Dedifferentiated amniotic fluid mesenchymal stem cell (primary cell): Measurements from ENCODE around the gene KIAA0825.
A peak's percentile ranks its signal among the peaks of the same experiment; 100 is the strongest.

ENCODE experiments used
- DNase-seq: peaks from one replicate; pipeline ENCODE4 v3.0.0-alpha.2; 2016; ENCODE audit errors: extremely low spot score

The KIAA0825 gene

GRCh38 chr5:94618493-94619328 lies at the start of gene KIAA0825, which contains the start of gene SLF1:
TSS of gene KIAA0825 (minus strand) at chr5:94618604. CDS start at chr5:94537126, 81,478 bp downstream.
TSS of gene SLF1 (plus strand) at chr5:94618669. CDS start at chr5:94628811, 10,142 bp downstream.
- DNase-seq = peak; percentile 87

GRCh38 chr5:94667937-94668336 lies 49.5 kb upstream of the KIAA0825 start:
- DNase-seq = no peak

- DNase-seq = no peak
Observed at GRCh38 chr5:94661086-94661485, 42.7 kb upstream of the KIAA0825 start.

- no peak for DNase-seq
Observed at GRCh38 chr5:94660506-94660905, 42.1 kb upstream of the KIAA0825 start.

GRCh38 chr5:94658272-94658671 lies 39.9 kb upstream of the KIAA0825 start:
- no peak for DNase-seq

- DNase-seq = no peak
Observed at GRCh38 chr5:94649874-94650273, 31.5 kb upstream of the KIAA0825 start.

GRCh38 chr5:94646758-94647157 lies 28.4 kb upstream of the KIAA0825 start:
- no peak for DNase-seq

GRCh38 chr5:94645053-94645452 lies 26.6 kb upstream of the KIAA0825 start:
- DNase-seq = no peak

GRCh38 chr5:94640176-94640575 lies 21.8 kb upstream of the KIAA0825 start:
- no peak for DNase-seq

- no peak for DNase-seq
Observed at GRCh38 chr5:94632024-94632423, 13.6 kb upstream of the KIAA0825 start.

- no peak for DNase-seq
Observed at GRCh38 chr5:94627191-94627590, 8.8 kb upstream of the KIAA0825 start.

GRCh38 chr5:94623877-94624276 lies 5.5 kb upstream of the KIAA0825 start:
- DNase-seq = no peak

GRCh38 chr5:94623011-94623410 lies 4.6 kb upstream of the KIAA0825 start:
- no peak for DNase-seq

GRCh38 chr5:94621763-94622162 lies 3.4 kb upstream of the KIAA0825 start:
- DNase-seq = no peak

GRCh38 chr5:94620256-94620655 lies 1.9 kb upstream of the KIAA0825 start:
- no peak for DNase-seq

- peak; percentile 42 for DNase-seq
Observed at GRCh38 chr5:94618029-94618492, 343 bp downstream of the KIAA0825 start.

GRCh38 chr5:94615862-94616261 lies 2.5 kb downstream of the KIAA0825 start:
- DNase-seq = no peak

GRCh38 chr5:94614156-94614805 lies 4.1 kb downstream of the KIAA0825 start:
- no peak for DNase-seq

GRCh38 chr5:94613583-94613982 lies 4.8 kb downstream of the KIAA0825 start:
- DNase-seq = no peak

- no peak for DNase-seq
Observed at GRCh38 chr5:94595281-94595840, 23.0 kb downstream of the KIAA0825 start.

- DNase-seq = no peak
Observed at GRCh38 chr5:94577466-94578245, 40.7 kb downstream of the KIAA0825 start.

- no peak for DNase-seq
Observed at GRCh38 chr5:94575196-94575595, 43.2 kb downstream of the KIAA0825 start.
